Neural cell (in vitro differentiated cells): ENCODE measurements around the gene ERCC6L. TPM values are rescaled to one million over a fixed set of nuclear protein-coding genes. Genes with fewer than 3 reads are reported as not detected.

Experiments
- H2AFZ ChIP-seq: fragments of 200-600, 300-800 bp; sonication (generic), shearing (Covaris generic); 2 replicates; pipeline ENCODE4 v1.6.0; 2014; ENCODE audit warnings: low read depth, mild to moderate bottlenecking, antibody characterized with exemption, low read length, moderate library complexity
- H3F3A ChIP-seq: fragments of 200-600 bp; shearing (Covaris generic); 2 replicates; pipeline ENCODE4 v1.6.1; 2016; ENCODE audit warnings: mild to moderate bottlenecking, moderate library complexity, mixed read lengths, antibody characterized with exemption, low read length; ENCODE audit not compliant: insufficient read depth, poor library complexity, severe bottlenecking
- H3K27ac ChIP-seq: fragments of 200-600, 300-800 bp; sonication (generic), shearing (Covaris generic); 2 replicates; pipeline ENCODE4 v1.5.1; 2014; ENCODE audit warnings: mild to moderate bottlenecking, low read length, moderate library complexity
- H3K27me3 ChIP-seq: fragments of 300-800, 200-600 bp; sonication (generic), shearing (Covaris generic); 2 replicates; pipeline ENCODE4 v1.6.0; 2014; ENCODE audit warnings: mild to moderate bottlenecking, low read depth, low read length, moderate library complexity; ENCODE audit not compliant: insufficient read depth
- H3K36me3 ChIP-seq: fragments of 300-800, 200-600 bp; sonication (generic), shearing (Covaris generic); 2 replicates; pipeline ENCODE4 v1.5.1; 2014; ENCODE audit warnings: mild to moderate bottlenecking, antibody characterized with exemption, low read length, moderate library complexity; ENCODE audit not compliant: insufficient read depth
- H3K4me2 ChIP-seq: fragments of 300-800, 200-600 bp; sonication (generic), shearing (Covaris generic); 2 replicates; pipeline ENCODE4 v1.6.0; 2014; ENCODE audit warnings: mild to moderate bottlenecking, low read length
- H3K4me3 ChIP-seq: fragments of 300-800, 200-600 bp; sonication (generic), shearing (Covaris generic); 2 replicates; pipeline ENCODE4 v1.5.1; 2014; ENCODE audit warnings: mild to moderate bottlenecking, low read length, moderate library complexity
- H3K79me2 ChIP-seq: fragments of 200-600 bp; shearing (Covaris generic); replicated peaks from 2 replicates; pipeline ENCODE4 v1.6.0; 2014; ENCODE audit warnings: mild to moderate bottlenecking, low read length, moderate library complexity; ENCODE audit not compliant: insufficient read depth
- H3K9ac ChIP-seq: fragments of 300-800, 200-600 bp; sonication (generic), shearing (Covaris generic); 2 replicates; pipeline ENCODE4 v1.6.1; 2016; ENCODE audit warnings: mild to moderate bottlenecking, low read length, mixed read lengths
- H3K9me2 ChIP-seq: fragments of 200-600 bp; shearing (Covaris generic); 2 replicates; pipeline ENCODE4 v1.6.1; 2016; ENCODE audit warnings: mild to moderate bottlenecking, low read length, mixed read lengths; ENCODE audit not compliant: insufficient read depth
- H3K9me3 ChIP-seq: fragments of 200-600, 300-800 bp; sonication (generic), shearing (Covaris generic); 2 replicates; pipeline ENCODE4 v1.6.1; 2016; ENCODE audit warnings: mild to moderate bottlenecking, mixed run types, low read length, moderate library complexity, mixed read lengths
- H4K20me1 ChIP-seq: fragments of 200-600 bp; shearing (Covaris generic); 2 replicates; pipeline ENCODE4 v1.6.1; 2016; ENCODE audit warnings: mild to moderate bottlenecking, mixed run types; ENCODE audit not compliant: insufficient read depth
- CTCF ChIP-seq: fragments of 450-650 bp; IDR thresholded peaks from 2 replicates; pipeline ENCODE4 v1.5.1; 2014; ENCODE audit warnings: antibody characterized with exemption, mild to moderate bottlenecking, moderate library complexity; ENCODE audit not compliant: poor library complexity, severe bottlenecking
- EP300 ChIP-seq: fragments of 450-650 bp; conservative IDR thresholded peaks from 2 replicates; pipeline ENCODE4 v1.6.1; 2014; ENCODE audit warnings: antibody characterized with exemption, mild to moderate bottlenecking, moderate library complexity; ENCODE audit not compliant: poor library complexity, severe bottlenecking
- EZH2 ChIP-seq: fragments of 200-600, 300-800 bp; shearing (Covaris generic), sonication (generic); IDR thresholded peaks from 2 replicates; pipeline ENCODE4 v1.6.1; 2014; ENCODE audit warnings: antibody characterized with exemption, low read length, borderline replicate concordance, mild to moderate bottlenecking; ENCODE audit not compliant: insufficient read depth, poor library complexity, severe bottlenecking
- MXI1 ChIP-seq: fragments of 450-650 bp; conservative IDR thresholded peaks from 2 replicates; pipeline ENCODE4 v1.6.1; 2014; ENCODE audit warnings: antibody characterized with exemption, mild to moderate bottlenecking; ENCODE audit not compliant: poor library complexity, severe bottlenecking
- POLR2AphosphoS5 ChIP-seq: IDR thresholded peaks from 2 replicates; pipeline ENCODE4 v1.6.1; 2012
- RAD21 ChIP-seq: fragments of 450-650 bp; conservative IDR thresholded peaks from 2 replicates; pipeline ENCODE4 v1.6.1; 2014; ENCODE audit warnings: antibody characterized with exemption, mild to moderate bottlenecking, moderate library complexity
- REST ChIP-seq: IDR thresholded peaks from 2 replicates; pipeline ENCODE4 v1.6.1; 2012; ENCODE audit warnings: borderline replicate concordance
- SMC3 ChIP-seq: fragments of 450-650 bp; conservative IDR thresholded peaks from 2 replicates; pipeline ENCODE4 v1.6.1; 2014; ENCODE audit warnings: antibody characterized with exemption, mild to moderate bottlenecking, moderate library complexity; ENCODE audit not compliant: poor library complexity
- TAF1 ChIP-seq: IDR thresholded peaks from 2 replicates; pipeline ENCODE4 v1.6.1; 2012; ENCODE audit warnings: low read depth
- polyA plus RNA-seq: library from polyadenylated mRNA; depleted of rRNA; stranded (reverse); fragments of >200 nt; gene quantifications from 2 replicates; pipeline ENCODE4 v1.2.3, GENCODE V29; 2014

ERCC6L gene
- polyA plus RNA-seq, 1 donor from 2014 or later = 0.28 TPM

GRCh38 chrX:72202792-72203401 is 35.9 kb downstream of the ERCC6L start:
- H3K27me3 ChIP-seq = no peaks in the 10 kb centered on the region
- H2AFZ ChIP-seq = no peak overlapping the region
- H3K9me2 ChIP-seq = no peaks in the 10 kb centered on the region
- H4K20me1 ChIP-seq = no peaks in the 10 kb centered on the region
- H3K9ac ChIP-seq = no peak overlapping the region
- H3K4me2 ChIP-seq = no peak overlapping the region
- no peak overlapping the region for H3K4me3 ChIP-seq
- no peak overlapping the region for H3K27ac ChIP-seq
- H3K36me3 ChIP-seq = no peaks in the 10 kb centered on the region
- no peaks in the 10 kb centered on the region for H3K79me2 ChIP-seq
- no peaks in the 10 kb centered on the region for H3F3A ChIP-seq
- TF ChIP-seq MXI1 = no peak
- TF ChIP-seq POLR2AphosphoS5 = no peak
- TF ChIP-seq SMC3 = no peak
- no peak for TF ChIP-seq EP300
- no peak for TF ChIP-seq RAD21
- no peak for TF ChIP-seq TAF1
- TF ChIP-seq REST = no peak
- TF ChIP-seq CTCF = no peak
- TF ChIP-seq EZH2 = no peak
- no peaks in the 10 kb centered on the region for H3K9me3 ChIP-seq

- H3K4me2 ChIP-seq = no peak overlapping the region
- H3K27me3 ChIP-seq = no peaks in the 10 kb centered on the region
- no peak overlapping the region for H2AFZ ChIP-seq
Observed at GRCh38 chrX:72201836-72202536, 36.8 kb downstream of the ERCC6L start.

More at GRCh38 chrX:72201836-72202536, 36.8 kb downstream of the ERCC6L start:
- H3K27ac ChIP-seq = no peak overlapping the region
- no peaks in the 10 kb centered on the region for H3K9me3 ChIP-seq
- no peak overlapping the region for H3K9ac ChIP-seq
- TF ChIP-seq RAD21 (no peak), EZH2 (no peak), SMC3 (no peak), POLR2AphosphoS5 (no peak), REST (no peak), TAF1 (no peak), EP300 (no peak), CTCF (no peak), MXI1 (no peak)
- no peak overlapping the region for H3K4me3 ChIP-seq
- no peaks in the 10 kb centered on the region for H3K36me3 ChIP-seq
- H4K20me1 ChIP-seq = no peaks in the 10 kb centered on the region
- H3K79me2 ChIP-seq = no peaks in the 10 kb centered on the region
- H3F3A ChIP-seq = no peaks in the 10 kb centered on the region
- H3K9me2 ChIP-seq = no peaks in the 10 kb centered on the region
